ENCODE data around the gene RPS4Y1. TPM values are rescaled to one million over a fixed set of nuclear protein-coding genes. Genes with fewer than 3 reads are reported as not detected.
"Not testable (repeated sequence)": the region's sequence is repeated elsewhere in the genome, so short reads cannot be mapped to it uniquely, and the experiment has no call there.

Gene RPS4Y1
- polyA plus RNA-seq, 1 experiment: 1,141 TPM

DNA sequence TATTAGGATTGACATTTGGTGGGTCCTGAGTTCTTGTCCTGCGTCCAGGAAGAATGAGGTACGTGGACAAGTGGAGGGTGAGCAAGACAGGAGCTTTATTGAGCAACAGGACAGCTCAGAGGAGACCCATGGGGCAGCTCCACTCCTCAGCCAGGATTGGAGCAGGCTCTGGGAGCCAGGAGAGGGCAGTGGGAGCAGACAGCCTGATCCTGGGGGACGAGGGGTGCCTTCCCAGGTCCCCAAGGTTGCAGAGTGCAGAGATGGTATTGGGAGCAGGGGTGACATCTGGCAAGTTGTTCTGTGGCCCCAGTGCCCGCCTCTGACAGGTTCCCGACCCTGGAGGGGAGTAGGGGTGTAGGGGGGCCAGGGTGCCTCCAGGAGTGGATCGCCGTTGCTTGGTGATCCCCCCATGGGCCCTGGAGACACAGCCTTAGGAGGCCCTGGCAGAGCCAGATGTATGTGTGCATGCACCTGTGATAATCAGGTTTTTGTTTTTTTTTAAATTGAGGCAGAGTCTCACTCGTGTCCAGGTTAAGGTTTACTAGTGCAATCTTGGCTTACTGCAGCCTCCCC, 26.7 kb downstream of the RPS4Y1 start:
- CTCF ChIA-PET: no interaction called here
- POLR2A ChIA-PET: no interaction called here
- no peaks in the 10 kb centered on the region for H3K27me3 ChIP-seq (ENCODE audit: control insufficient read depth, insufficient read depth, low read length)
- TF ChIP-seq, protein P1, sequence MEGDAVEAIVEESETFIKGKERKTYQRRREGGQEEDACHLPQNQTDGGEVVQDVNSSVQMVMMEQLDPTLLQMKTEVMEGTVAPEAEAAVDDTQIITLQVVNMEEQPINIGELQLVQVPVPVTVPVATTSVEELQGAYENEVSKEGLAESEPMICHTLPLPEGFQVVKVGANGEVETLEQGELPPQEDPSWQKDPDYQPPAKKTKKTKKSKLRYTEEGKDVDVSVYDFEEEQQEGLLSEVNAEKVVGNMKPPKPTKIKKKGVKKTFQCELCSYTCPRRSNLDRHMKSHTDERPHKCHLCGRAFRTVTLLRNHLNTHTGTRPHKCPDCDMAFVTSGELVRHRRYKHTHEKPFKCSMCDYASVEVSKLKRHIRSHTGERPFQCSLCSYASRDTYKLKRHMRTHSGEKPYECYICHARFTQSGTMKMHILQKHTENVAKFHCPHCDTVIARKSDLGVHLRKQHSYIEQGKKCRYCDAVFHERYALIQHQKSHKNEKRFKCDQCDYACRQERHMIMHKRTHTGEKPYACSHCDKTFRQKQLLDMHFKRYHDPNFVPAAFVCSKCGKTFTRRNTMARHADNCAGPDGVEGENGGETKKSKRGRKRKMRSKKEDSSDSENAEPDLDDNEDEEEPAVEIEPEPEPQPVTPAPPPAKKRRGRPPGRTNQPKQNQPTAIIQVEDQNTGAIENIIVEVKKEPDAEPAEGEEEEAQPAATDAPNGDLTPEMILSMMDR (IDR thresholded peaks at IDR 0.05; ENCODE audit: low read depth, low read length): no peak
- H3K4me3 ChIP-seq (ENCODE audit: low read depth, low read length): no peak overlapping the region
- H3K27ac ChIP-seq (ENCODE audit: low read depth, low read length): no peak overlapping the region
- peaks cover 7% of the 10 kb centered on the region; the same call in 1 of the 2 replicates for H3K9me3 ChIP-seq (ENCODE audit: control insufficient read depth, insufficient read depth, low read length)
- DNase-seq (ENCODE audit: low read depth, low spot score): no peak

DNA sequence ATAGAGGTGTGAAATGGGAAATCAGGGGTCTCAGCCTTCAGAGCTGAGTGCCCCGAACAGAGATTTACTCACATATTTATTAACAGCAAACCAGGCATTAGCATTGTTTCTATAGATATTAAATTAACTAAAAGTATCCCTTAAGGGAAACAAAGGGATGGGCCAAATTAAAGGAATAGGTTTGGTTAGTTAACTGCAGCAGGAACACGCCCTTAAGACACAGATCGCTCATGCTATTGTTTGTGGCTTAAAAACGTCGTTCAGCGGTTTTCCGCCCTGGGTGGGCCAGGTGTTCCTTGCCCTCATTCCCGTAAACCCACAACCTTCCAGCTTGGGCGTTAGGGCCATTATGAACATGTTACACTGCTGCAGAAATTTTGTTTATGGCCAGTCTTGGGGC, 30.8 kb downstream of the RPS4Y1 start:
- POLR2A ChIA-PET; H3K4me3 ChIP-seq (ENCODE audit: low read depth, low read length); CTCF ChIA-PET; DNase-seq (ENCODE audit: low read depth, low spot score); H3K27me3 ChIP-seq (ENCODE audit: control insufficient read depth, insufficient read depth, low read length); H3K27ac ChIP-seq (ENCODE audit: low read depth, low read length); H3K9me3 ChIP-seq (ENCODE audit: control insufficient read depth, insufficient read depth, low read length): not testable (repeated sequence)

DNA sequence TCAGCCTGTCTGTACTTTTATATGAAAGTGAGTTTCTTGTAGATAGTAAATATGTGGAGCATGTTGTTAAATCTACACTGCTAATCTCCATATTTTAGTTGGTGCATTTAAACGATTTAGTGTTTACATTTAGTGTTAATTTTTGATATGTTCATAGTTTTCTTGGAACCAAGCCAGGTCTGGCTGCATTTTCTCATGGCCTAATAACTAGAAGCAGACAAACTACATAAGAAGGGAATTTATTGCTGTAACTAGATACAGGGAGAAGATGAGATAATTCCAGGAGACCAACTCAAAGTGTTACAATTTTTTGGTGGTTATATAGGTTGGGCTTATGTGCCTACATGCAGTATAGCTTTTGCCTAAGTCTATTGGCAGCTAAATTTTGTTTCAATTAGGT, 32.8 kb downstream of the RPS4Y1 start:
- Histone ChIP-seq H3K27me3 (ENCODE audit: control insufficient read depth, insufficient read depth, low read length) (no peaks in the 10 kb centered on the region), H3K27ac (ENCODE audit: low read depth, low read length) (no peak overlapping the region), H3K4me3 (ENCODE audit: low read depth, low read length) (no peak overlapping the region), H3K9me3 (ENCODE audit: control insufficient read depth, insufficient read depth, low read length) (peaks cover 7% of the 10 kb centered on the region; the same call in 1 of the 2 replicates)
- no peak for DNase-seq (ENCODE audit: low read depth, low spot score)
- ChIA-PET POLR2A (no interaction called here), CTCF (interaction anchor here (0.6 kb wide), 1 partner anchor 8 kb away, joined by 3 read pairs; no protein-coding TSS in a partner anchor)
- TF ChIP-seq, protein P1 (IDR thresholded peaks at IDR 0.05; ENCODE audit: low read depth, low read length): no peak

DNA sequence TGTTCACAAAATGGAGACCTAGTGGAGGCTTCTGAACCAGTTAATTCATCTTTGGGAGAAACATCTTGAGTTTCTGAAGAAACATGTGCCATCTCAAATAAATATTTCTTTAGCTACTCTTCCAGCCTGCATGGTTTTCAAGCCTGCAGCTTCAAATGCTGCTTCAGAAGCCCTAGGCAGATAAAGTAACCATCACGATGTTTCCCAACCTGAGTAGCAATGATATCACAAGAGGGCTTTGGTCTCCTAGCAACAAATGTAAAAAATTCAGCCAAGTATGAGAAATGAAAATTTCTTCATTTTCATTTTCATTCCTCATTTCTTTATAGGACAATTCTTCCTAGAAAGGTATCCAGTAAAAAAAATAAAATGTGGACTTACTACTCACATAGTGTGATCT, 42.2 kb downstream of the RPS4Y1 start:
- Histone ChIP-seq H3K4me3 (ENCODE audit: low read depth, low read length) (no peak overlapping the region), H3K27ac (ENCODE audit: low read depth, low read length) (no peak overlapping the region), H3K9me3 (ENCODE audit: control insufficient read depth, insufficient read depth, low read length) (peaks cover 5% of the 10 kb centered on the region; the same call in 1 of the 2 replicates), H3K27me3 (ENCODE audit: control insufficient read depth, insufficient read depth, low read length) (no peaks in the 10 kb centered on the region)
- CTCF ChIA-PET: no interaction called here
- DNase-seq (ENCODE audit: low read depth, low spot score): no peak
- POLR2A ChIA-PET: no interaction called here
- TF ChIP-seq, protein P1 (IDR thresholded peaks at IDR 0.05; ENCODE audit: low read depth, low read length): no peak

DNA sequence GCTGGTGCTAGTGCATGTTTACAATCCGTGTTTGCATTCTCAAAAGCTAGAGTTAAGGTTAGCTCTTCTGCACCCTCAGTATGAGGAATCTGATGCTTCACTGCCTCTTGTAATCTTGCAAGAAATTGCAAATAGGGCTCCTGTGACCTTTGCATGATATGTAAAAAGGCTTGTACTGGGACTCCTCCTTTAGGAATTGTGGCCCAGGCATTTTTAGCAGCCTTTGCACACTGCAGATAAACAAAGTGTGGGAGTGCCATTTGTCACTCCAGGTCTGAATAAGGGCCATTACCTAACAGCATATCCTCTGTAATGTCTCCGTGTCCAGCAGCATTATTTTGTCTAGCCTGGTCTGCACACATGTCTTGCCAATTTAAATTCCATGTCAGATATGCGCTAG, 44.5 kb downstream of the RPS4Y1 start:
- CTCF ChIA-PET: no interaction called here

More for the DNA sequence above, 44.5 kb downstream of the RPS4Y1 start:
- H3K4me3 ChIP-seq (ENCODE audit: low read depth, low read length): no peak overlapping the region
- DNase-seq (ENCODE audit: low read depth, low spot score): no peak
- no peaks in the 10 kb centered on the region for H3K27me3 ChIP-seq (ENCODE audit: control insufficient read depth, insufficient read depth, low read length)
- TF ChIP-seq, protein P1 (IDR thresholded peaks at IDR 0.05; ENCODE audit: low read depth, low read length): no peak
- POLR2A ChIA-PET: no interaction called here
- H3K27ac ChIP-seq (ENCODE audit: low read depth, low read length): no peak overlapping the region
- H3K9me3 ChIP-seq (ENCODE audit: control insufficient read depth, insufficient read depth, low read length): peaks cover 5% of the 10 kb centered on the region; the same call in 1 of the 2 replicates
